ENCODE data around the gene DUSP8.

DUSP8 gene

DNA sequence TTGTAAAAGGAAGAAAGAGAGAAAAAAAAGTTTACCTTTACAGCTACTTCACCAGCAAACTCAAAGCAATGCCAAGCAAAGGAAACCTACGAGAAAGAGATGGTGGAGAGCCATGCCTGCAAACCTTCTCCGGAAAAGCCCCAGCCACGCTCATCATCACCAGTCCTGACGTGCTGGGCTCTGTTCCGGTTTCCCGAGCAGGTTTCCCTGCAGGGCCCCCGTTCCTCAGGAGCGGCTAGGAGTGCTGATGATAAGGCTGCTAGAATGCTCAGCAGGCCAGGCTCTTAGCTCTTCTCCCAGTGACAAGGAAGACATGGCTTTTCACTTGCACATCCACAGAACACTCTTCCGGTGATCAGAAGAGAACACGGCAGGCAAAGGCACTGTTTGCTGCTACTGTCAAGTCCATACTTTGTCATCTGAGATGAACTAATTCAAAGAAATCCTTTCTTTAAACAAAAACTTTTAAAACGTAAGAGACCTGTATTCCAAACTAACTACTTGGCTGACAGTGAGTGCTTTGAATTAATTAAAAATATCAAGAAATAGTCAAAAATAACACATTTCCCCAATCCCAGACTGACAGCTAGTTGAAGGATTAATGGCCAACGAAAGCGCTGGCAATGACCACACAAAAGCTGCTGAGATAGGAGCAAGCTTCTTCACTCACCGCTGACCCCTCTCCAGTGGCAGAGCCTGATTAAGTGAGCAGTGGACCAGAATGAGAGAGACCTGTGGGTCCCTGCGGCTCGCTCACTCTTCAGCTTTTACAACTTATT is 35.8 kb downstream of the DUSP8 start:
- no peak for TF ChIP-seq BACH2 (CRISPR knock-in tag; IDR thresholded peaks at IDR 0.05; ENCODE audit: borderline replicate concordance)
- TF ChIP-seq ARNTL (CRISPR knock-in tag; IDR thresholded peaks at IDR 0.05; ENCODE audit: borderline replicate concordance, low read depth), result no peak
- no peak for TF ChIP-seq CREB5 (CRISPR knock-in tag; IDR thresholded peaks at IDR 0.05; ENCODE audit: low read depth)
- no peak for TF ChIP-seq ISL1 (CRISPR knock-in tag; IDR thresholded peaks at IDR 0.05)
- TF ChIP-seq ZFP30 (CRISPR knock-in tag; IDR thresholded peaks at IDR 0.05), result no peak
- TF ChIP-seq ZFP3 (CRISPR knock-in tag; IDR thresholded peaks at IDR 0.05), result no peak
- ATAC-seq, result no peak

GRCh38 chr11:1534682-1535081 is 37.4 kb downstream of the DUSP8 start:
- TF ChIP-seq ZNF8 (CRISPR knock-in tag; IDR thresholded peaks at IDR 0.05), result no peak
- TF ChIP-seq TCF4 (CRISPR knock-in tag; IDR thresholded peaks at IDR 0.05; ENCODE audit: borderline replicate concordance), result no peak
- TF ChIP-seq, protein P1, sequence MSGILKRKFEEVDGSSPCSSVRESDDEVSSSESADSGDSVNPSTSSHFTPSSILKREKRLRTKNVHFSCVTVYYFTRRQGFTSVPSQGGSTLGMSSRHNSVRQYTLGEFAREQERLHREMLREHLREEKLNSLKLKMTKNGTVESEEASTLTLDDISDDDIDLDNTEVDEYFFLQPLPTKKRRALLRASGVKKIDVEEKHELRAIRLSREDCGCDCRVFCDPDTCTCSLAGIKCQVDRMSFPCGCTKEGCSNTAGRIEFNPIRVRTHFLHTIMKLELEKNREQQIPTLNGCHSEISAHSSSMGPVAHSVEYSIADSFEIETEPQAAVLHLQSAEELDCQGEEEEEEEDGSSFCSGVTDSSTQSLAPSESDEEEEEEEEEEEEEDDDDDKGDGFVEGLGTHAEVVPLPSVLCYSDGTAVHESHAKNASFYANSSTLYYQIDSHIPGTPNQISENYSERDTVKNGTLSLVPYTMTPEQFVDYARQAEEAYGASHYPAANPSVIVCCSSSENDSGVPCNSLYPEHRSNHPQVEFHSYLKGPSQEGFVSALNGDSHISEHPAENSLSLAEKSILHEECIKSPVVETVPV (CRISPR knock-in tag; IDR thresholded peaks at IDR 0.05), result no peak
- TF ChIP-seq CSDC2 (CRISPR knock-in tag; IDR thresholded peaks at IDR 0.05), result no peak
- TF ChIP-seq TOX (CRISPR knock-in tag; IDR thresholded peaks at IDR 0.05; ENCODE audit: borderline replicate concordance), result no peak
- TF ChIP-seq PATZ1 (CRISPR knock-in tag; IDR thresholded peaks at IDR 0.05; ENCODE audit: borderline replicate concordance), result no peak
- no peak for TF ChIP-seq ESRRG (CRISPR knock-in tag; IDR thresholded peaks at IDR 0.05)
- no peak for TF ChIP-seq ZFP3 (CRISPR knock-in tag; IDR thresholded peaks at IDR 0.05)
- no peak for TF ChIP-seq ZNF70 (CRISPR knock-in tag; IDR thresholded peaks at IDR 0.05)
- TF ChIP-seq OSR1 (CRISPR knock-in tag; IDR thresholded peaks at IDR 0.05), result no peak
- TF ChIP-seq ZFP30 (CRISPR knock-in tag; IDR thresholded peaks at IDR 0.05), result no peak
- TF ChIP-seq, protein P2, sequence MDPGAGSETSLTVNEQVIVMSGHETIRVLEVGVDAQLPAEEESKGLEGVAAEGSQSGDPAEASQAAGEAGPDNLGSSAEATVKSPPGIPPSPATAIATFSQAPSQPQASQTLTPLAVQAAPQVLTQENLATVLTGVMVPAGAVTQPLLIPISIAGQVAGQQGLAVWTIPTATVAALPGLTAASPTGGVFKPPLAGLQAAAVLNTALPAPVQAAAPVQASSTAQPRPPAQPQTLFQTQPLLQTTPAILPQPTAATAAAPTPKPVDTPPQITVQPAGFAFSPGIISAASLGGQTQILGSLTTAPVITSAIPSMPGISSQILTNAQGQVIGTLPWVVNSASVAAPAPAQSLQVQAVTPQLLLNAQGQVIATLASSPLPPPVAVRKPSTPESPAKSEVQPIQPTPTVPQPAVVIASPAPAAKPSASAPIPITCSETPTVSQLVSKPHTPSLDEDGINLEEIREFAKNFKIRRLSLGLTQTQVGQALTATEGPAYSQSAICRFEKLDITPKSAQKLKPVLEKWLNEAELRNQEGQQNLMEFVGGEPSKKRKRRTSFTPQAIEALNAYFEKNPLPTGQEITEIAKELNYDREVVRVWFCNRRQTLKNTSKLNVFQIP (CRISPR knock-in tag; IDR thresholded peaks at IDR 0.05; ENCODE audit: borderline replicate concordance, low read depth), result no peak
- no peak for TF ChIP-seq ISL1 (CRISPR knock-in tag; IDR thresholded peaks at IDR 0.05)
- TF ChIP-seq GLIS3 (CRISPR knock-in tag; IDR thresholded peaks at IDR 0.05), result no peak
- TF ChIP-seq CREB5 (CRISPR knock-in tag; IDR thresholded peaks at IDR 0.05; ENCODE audit: low read depth), result no peak
- TF ChIP-seq BACH2 (CRISPR knock-in tag; IDR thresholded peaks at IDR 0.05; ENCODE audit: borderline replicate concordance), result no peak
- no peak for TF ChIP-seq ARNTL (CRISPR knock-in tag; IDR thresholded peaks at IDR 0.05; ENCODE audit: borderline replicate concordance, low read depth)
- TF ChIP-seq RARB (CRISPR knock-in tag; IDR thresholded peaks at IDR 0.05), result no peak
- TF ChIP-seq TSHZ2 (CRISPR knock-in tag; IDR thresholded peaks at IDR 0.05), result no peak
- ATAC-seq, result no peak

Data from SK-N-SH treated with all-trans-retinoic acid at 6 μM for 48 hours (cell line).